Measurements from ENCODE around the gene UGT1A7.
"Not testable (repeated sequence)": the region's sequence is repeated elsewhere in the genome, so short reads cannot be mapped to it uniquely, and the experiment has no call there.

Gene UGT1A7

DNA sequence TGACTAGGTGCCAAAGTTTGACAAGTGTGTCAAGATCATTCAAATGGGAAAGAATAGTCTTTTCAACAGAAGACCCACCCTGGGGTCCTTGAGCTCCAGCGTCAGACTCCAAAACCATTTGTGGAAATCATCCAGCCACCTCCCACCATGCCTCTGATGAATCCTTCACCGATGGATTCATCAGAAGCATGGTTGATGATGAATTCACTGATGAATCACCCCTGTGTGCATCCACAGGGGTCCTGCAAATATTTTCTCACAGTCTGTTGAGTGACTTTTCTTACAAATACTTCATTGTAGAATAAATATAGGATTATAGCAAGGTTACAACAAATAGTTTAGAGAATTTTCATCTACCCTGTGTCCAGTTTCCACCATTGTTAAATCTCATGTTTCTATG, 5.7 kb upstream of the UGT1A7 start:
- DNase-seq = no peak
- intact Hi-C loops (cut with DNase I) = no loop called here

DNA sequence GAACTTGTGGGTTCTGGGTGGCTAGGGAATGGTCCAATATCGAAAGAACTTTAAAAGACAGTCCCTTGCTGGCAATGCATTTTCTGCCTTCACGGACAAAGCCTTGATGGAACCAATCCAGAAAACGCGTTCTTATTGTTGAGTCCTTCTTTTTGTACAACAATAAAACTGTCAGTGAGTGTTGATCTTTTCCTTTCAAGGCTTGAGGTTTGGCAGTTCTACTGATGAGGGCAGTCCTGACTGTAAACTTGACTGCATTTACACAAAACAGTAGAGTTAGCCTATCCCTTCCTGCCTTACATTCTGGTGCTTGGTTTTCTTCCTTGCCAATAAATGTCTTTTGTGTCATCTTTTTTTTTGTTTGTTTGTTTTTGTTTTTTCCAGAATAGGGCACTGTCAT, 2.5 kb upstream of the UGT1A7 start:
- no peak for DNase-seq
- intact Hi-C loops (cut with DNase I) = no loop called here

- intact Hi-C loops (cut with DNase I) = no loop called here
- DNase-seq = no peak
These were observed 1.2 kb upstream of the UGT1A7 start for GRCh38 chr2:233680361-233681045.

DNA sequence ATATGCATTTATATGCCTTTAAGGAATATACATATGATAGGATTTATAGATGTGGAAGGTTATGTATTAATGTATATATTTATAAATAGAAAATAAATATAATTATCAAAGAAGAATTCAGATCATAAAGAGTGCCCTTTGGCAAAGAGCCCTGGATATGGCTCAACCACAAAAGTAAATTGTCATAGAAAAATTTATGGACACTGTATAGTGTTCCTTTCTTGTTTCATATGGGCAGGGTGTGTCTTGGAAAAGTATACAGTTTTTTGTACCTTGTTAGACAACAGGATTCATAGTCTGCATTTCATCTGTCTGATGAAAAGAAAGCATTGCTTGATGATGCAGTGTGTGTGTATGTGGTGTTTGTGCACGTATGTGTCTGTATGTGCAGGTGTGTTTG, 2.9 kb downstream of the UGT1A7 start:
- no peak for DNase-seq
- intact Hi-C loops (cut with DNase I) = no loop called here

- intact Hi-C loops (cut with DNase I) = no loop called here
- DNase-seq = no peak
These were observed 5.2 kb downstream of the UGT1A7 start for GRCh38 chr2:233686928-233687327.

- intact Hi-C loops (cut with DNase I) = no loop called here
- no peak for DNase-seq
These were observed 6.6 kb downstream of the UGT1A7 start for GRCh38 chr2:233688341-233688740.

DNA sequence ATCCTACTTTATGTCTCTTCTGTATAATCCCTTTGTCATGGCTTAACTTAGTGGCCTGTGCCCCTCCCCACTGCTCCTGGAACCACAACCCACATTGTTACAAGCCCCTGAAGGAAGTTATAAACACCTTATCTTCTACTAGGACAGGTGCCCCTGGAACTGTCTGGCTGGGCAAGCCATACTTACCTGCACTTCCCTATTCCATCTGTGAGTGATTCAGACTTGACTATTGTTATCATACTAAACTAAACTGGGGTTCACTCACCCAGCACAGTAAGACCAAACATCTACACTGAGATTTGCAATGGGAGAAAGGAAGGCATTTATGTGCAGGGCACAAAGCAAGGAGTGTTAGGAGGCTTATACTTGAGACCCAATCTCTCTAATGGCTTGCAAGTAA, 7.3 kb downstream of the UGT1A7 start:
- intact Hi-C loops (cut with DNase I) = no loop called here
- no peak for DNase-seq

DNA sequence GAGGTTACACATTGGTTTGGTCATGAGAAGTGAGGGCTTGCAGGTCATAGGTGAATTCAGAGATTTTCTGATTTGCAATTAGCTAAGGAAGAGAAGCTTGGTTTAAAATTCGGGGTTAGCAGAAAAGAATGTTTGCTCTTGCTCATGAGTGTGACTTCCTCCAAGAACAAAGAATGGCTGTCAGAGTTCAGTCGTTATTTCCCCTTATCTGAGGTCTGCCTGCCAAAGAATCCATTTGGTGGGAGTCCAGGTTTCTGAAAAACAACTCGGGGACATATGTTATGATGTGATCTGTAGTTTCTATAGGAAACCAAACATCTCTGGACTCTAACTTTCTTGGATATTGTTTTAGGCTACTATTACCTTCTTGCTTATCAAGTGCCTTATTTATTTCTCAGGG, 7.8 kb downstream of the UGT1A7 start:
- no peak for DNase-seq
- intact Hi-C loops (cut with DNase I) = no loop called here

GRCh38 chr2:233690444-233690843, 8.7 kb downstream of the UGT1A7 start:
- intact Hi-C loops (cut with DNase I) = no loop called here
- DNase-seq = no peak

DNA sequence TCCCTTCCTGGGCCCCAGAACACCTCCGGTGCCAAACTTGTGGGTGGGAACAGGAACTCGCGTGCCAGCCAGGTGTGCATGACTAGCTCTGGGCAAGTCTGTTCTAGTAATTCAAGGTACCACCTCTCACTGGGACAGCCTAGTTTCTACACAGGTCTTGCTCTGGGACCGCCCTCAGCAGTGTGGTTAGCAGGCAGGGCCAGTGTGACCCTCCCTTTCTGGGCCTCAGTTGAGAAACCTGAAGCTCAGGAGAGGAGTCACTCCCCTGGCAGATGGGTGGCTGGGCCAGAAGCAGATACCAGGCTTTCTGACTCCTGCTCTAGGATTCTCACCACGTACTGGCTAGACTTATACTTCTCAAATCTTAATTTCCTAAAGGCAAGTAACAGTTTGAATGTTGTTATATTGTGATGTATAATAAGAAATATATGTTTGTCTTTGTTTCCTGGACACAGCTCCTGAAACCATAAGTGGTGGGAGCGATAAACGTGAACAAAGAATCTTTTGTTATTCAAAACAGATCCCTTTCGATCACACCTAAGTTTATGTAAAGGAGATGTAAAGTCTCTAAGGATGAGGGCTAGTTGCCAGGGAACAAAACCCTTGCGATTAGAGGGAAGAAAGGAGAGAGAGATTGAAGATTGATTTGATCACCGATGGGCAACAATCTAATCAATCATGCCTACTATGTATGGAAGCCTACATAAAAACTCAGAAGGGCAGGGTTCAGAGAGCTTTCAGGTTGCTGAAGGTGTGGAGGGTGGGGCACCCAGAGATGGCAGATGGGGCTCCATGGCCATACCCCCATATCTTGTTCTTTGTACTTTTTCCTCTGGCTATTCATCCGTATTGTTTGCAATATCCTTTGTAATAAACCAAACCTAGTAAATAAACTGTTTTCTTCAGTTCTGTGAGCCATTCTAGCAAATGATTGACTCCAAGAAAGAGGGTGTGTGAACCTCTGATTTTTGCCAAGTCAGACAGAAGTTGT, 10.0 kb downstream of the UGT1A7 start:
- intact Hi-C loops (cut with DNase I) = no loop called here
- no peak for DNase-seq

DNA sequence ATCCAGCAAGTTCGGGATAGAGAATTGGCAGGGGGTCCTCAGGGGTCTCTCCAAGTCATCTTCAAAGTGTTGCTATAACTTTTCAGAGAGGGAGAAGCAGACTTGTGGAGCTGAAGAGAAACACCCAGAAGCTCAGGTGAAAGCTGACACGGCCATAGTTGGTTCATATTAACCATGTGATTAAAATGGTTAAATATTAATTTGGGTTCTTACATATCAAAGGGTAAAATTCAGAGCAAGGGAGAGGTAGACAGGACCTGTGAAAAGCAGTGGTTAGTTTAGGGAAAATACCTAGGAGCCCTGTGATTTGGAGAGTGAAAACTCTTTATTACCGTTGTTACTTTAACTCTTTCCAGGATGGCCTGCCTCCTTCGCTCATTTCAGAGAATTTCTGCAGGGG, 10.9 kb downstream of the UGT1A7 start, which contains the start of gene UGT1A6:
Gene UGT1A6 (plus strand): TSS at position 243 of the 400 bp plus-strand sequence. CDS start 115 bp downstream, at position 358.
- intact Hi-C loops (cut with DNase I) = no loop called here
- no peak for DNase-seq

DNA sequence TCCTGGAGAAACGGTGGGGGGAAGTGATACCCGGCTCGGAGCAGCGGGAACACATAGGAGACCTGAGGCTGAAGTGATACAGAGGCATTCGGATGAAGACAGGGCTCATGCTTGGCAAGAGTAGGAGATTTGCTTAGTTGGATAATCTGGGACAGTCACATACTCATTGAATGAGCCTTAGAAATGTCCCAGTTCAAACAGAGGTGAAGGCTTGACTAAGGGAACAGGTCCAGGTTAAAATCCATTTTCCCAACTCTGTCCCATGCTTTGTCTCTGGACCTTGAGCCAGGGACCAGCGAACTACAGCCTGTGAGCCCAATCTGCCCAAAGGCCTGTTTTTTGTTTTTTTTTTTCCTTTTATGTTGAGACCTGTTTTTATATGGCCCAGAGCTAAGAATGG, 12.3 kb downstream of the UGT1A7 start:
- intact Hi-C loops (cut with DNase I) = no loop called here
- no peak for DNase-seq

GRCh38 chr2:233698740-233699139, 17.0 kb downstream of the UGT1A7 start:
- no peak for DNase-seq
- intact Hi-C loops (cut with DNase I) = no loop called here

- intact Hi-C loops (cut with DNase I) = no loop called here
- no peak for DNase-seq
These were observed 17.8 kb downstream of the UGT1A7 start for GRCh38 chr2:233699424-233700027.

DNA sequence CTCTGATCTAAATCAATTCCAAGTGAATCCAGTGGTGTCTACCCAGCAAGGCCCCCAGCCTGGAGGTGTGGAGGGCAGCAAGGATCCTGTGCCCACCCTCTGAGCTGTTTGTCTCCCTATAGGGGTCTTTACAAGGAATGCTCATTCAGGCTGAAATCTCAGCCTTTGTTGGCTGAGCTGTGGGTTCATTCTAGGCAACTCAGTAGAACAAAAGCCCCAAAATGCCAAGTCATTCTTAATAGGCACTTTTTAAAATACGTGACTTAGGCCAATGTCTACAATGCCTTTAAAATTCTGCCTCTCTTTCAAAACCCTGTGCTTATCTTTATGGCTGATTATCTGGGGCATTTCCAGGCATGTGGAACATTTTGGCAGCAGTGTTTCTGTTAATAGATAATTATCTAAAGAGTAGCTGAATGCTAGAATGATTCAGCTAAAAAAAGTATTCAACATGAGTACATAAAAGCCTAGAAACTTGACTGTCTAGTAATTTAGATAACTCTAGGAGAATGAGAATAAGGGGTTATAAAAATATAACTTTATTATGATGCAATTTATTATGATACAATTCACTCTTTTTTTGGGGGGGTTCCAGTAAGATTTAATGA, 18.4 kb downstream of the UGT1A7 start:
- DNase-seq = peak in 5 of 42 donors; percentile 4 to 14 (median 10)
- intact Hi-C loops (cut with DNase I) = no loop called here

DNA sequence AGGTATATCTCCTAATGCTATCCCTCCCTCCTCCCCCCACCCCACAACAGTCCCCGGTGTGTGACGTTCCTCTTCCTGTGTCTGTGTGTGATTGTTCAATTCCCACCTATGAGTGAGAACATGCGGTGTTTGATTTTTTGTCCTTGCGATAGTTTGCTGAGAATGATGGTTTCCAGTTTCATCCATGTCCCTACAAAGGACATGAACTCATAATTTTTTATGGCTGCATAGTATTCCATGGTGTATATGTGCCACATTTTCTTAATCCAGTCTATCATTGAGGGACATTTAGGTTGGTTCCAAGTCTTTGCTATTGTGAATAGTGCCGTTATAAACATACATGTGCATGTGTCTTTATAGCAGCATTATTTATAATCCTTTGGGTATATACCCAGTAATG, 19.1 kb downstream of the UGT1A7 start:
- DNase-seq; intact Hi-C loops (cut with DNase I): not testable (repeated sequence)

GRCh38 chr2:233702238-233702637, 20.5 kb downstream of the UGT1A7 start:
- intact Hi-C loops (cut with DNase I) = no loop called here
- DNase-seq = no peak

DNA sequence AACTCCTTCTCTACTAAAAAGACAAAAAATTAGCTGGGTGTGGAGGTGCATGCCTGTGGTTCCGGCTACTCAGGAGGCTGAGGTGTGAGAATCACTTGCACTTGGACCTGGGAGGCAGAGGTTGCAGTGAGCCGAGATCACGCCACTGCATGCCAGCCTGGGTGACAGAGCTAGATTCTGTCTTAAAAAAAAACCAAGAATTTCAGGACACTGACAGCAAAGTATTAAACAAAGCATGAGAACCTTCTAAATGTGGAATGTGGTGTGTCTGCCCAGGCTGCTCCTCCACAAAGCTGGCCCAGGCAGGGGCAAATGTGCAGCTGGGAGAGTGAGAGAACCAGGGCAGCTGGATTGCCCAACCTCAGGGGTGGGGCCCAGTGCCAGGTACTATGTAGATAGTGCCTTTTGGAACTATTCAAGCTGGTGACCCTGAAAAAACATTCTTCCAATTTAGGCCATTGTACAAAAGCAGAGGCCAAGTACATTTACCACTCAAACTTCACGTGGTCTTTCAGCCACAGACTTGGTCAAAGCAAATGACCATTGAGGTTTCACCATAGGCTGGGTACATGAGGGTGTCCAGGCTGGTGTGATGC, 24.3 kb downstream of the UGT1A7 start:
- DNase-seq = no peak
- intact Hi-C loops (cut with DNase I) = no loop called here

GRCh38 chr2:233706720-233707119, 25.0 kb downstream of the UGT1A7 start:
- DNase-seq = no peak
- intact Hi-C loops (cut with DNase I) = no loop called here
